ENCODE data around the gene GNAQ. TPM values are rescaled to one million over a fixed set of nuclear protein-coding genes. Genes with fewer than 3 reads are reported as not detected.

Gene GNAQ
- total and polyA plus RNA-seq, 2 experiments from 2014 or later: 25.7 to 47.9 TPM

GRCh38 chr9:77969083-77969482 is 62.5 kb downstream of the GNAQ start:
- Histone ChIP-seq H3K4me3 (no peak overlapping the region), H3K9me3 (ENCODE audit: low read depth) (no peaks in the 10 kb centered on the region), H4K20me1 (ENCODE audit: insufficient read depth, poor library complexity, severe bottlenecking) (peaks cover 36% of the 10 kb centered on the region), H3K4me2 (no peak overlapping the region), H3K27ac (no peak overlapping the region), H3K27me3 (no peaks in the 10 kb centered on the region), H2AFZ (no peak overlapping the region), H3K79me2 (peaks cover 99% of the 10 kb centered on the region), H3K36me3 (replicated peaks; ENCODE audit: insufficient read depth, low read depth) (no peaks in the 10 kb centered on the region), H3K4me1 (ENCODE audit: insufficient read depth) (no peaks in the 10 kb centered on the region), H3K9me2 (replicated peaks; ENCODE audit: insufficient read depth) (no peaks in the 10 kb centered on the region)
- no peak for TF ChIP-seq EZH2 (IDR thresholded peaks at IDR 0.05; ENCODE audit: borderline replicate concordance)
- TF ChIP-seq EZH2phosphoT487 (IDR thresholded peaks at IDR 0.05; ENCODE audit: low read depth, severe bottlenecking, unreplicated experiment): no peak
- 65% methylated on average over 4 of the region's 4 CpGs for WGBS (ENCODE audit: low lambda C conversion rate, missing lambda C conversion rate)
- no peak for DNase-seq (ENCODE audit: low spot score)

- TF ChIP-seq EZH2 (IDR thresholded peaks at IDR 0.05; ENCODE audit: borderline replicate concordance) (no peak), CTCF (IDR thresholded peaks at IDR 0.05; ENCODE audit: poor library complexity) (no peak), EZH2phosphoT487 (IDR thresholded peaks at IDR 0.05; ENCODE audit: low read depth, severe bottlenecking, unreplicated experiment) (no peak)
- Histone ChIP-seq H3K4me1 (ENCODE audit: insufficient read depth) (no peaks in the 10 kb centered on the region), H3K27me3 (no peaks in the 10 kb centered on the region), H3K4me3 (no peak overlapping the region), H4K20me1 (ENCODE audit: insufficient read depth, poor library complexity, severe bottlenecking) (peaks cover 33% of the 10 kb centered on the region), H3K9me2 (replicated peaks; ENCODE audit: insufficient read depth) (no peaks in the 10 kb centered on the region), H3K4me2 (no peak overlapping the region), H3K79me2 (peaks cover 99% of the 10 kb centered on the region), H3K9me3 (ENCODE audit: low read depth) (no peaks in the 10 kb centered on the region), H3K27ac (no peak overlapping the region), H2AFZ (no peak overlapping the region), H3K36me3 (replicated peaks; ENCODE audit: insufficient read depth, low read depth) (no peaks in the 10 kb centered on the region)
- 91% methylated on average over 3 of the region's 3 CpGs for WGBS (ENCODE audit: low lambda C conversion rate, missing lambda C conversion rate)
- no peak for DNase-seq (ENCODE audit: low spot score)
These were observed 63.1 kb downstream of the GNAQ start for GRCh38 chr9:77968506-77968905.

- no peak for DNase-seq (ENCODE audit: low spot score)
- TF ChIP-seq EZH2 (IDR thresholded peaks at IDR 0.05; ENCODE audit: borderline replicate concordance): no peak
- TF ChIP-seq EZH2phosphoT487 (IDR thresholded peaks at IDR 0.05; ENCODE audit: low read depth, severe bottlenecking, unreplicated experiment): no peak
- TF ChIP-seq CTCF (IDR thresholded peaks at IDR 0.05; ENCODE audit: poor library complexity): no peak
- Histone ChIP-seq H3K9me2 (replicated peaks; ENCODE audit: insufficient read depth) (no peaks in the 10 kb centered on the region), H3K9me3 (ENCODE audit: low read depth) (no peaks in the 10 kb centered on the region), H3K4me3 (no peak overlapping the region), H3K27me3 (no peaks in the 10 kb centered on the region), H3K4me1 (ENCODE audit: insufficient read depth) (peaks cover under 1% of the 10 kb centered on the region), H2AFZ (no peak overlapping the region), H4K20me1 (ENCODE audit: insufficient read depth, poor library complexity, severe bottlenecking) (peaks cover 38% of the 10 kb centered on the region), H3K36me3 (replicated peaks; ENCODE audit: insufficient read depth, low read depth) (no peaks in the 10 kb centered on the region), H3K79me2 (peaks cover 99% of the 10 kb centered on the region), H3K27ac (no peak overlapping the region), H3K4me2 (no peak overlapping the region)
- WGBS (ENCODE audit: low lambda C conversion rate, missing lambda C conversion rate): 96% methylated on average over 8 of the region's 8 CpGs
These were observed 64.9 kb downstream of the GNAQ start for GRCh38 chr9:77966718-77967117.

GRCh38 chr9:77965445-77966123 is 66.0 kb downstream of the GNAQ start:
- peaks cover 48% of the 10 kb centered on the region for H4K20me1 ChIP-seq (ENCODE audit: insufficient read depth, poor library complexity, severe bottlenecking)
- 75% methylated on average over 6 of the region's 6 CpGs for WGBS (ENCODE audit: low lambda C conversion rate, missing lambda C conversion rate)
- H3K27me3 ChIP-seq: no peaks in the 10 kb centered on the region
- H3K4me1 ChIP-seq (ENCODE audit: insufficient read depth): peaks cover 7% of the 10 kb centered on the region
- no peak for DNase-seq (ENCODE audit: low spot score)
- no peak overlapping the region for H3K4me2 ChIP-seq
- H3K27ac ChIP-seq: no peak overlapping the region
- peaks cover 99% of the 10 kb centered on the region for H3K79me2 ChIP-seq
- H3K36me3 ChIP-seq (replicated peaks; ENCODE audit: insufficient read depth, low read depth): no peaks in the 10 kb centered on the region
- H3K9me3 ChIP-seq (ENCODE audit: low read depth): no peaks in the 10 kb centered on the region
- no peaks in the 10 kb centered on the region for H3K9me2 ChIP-seq (replicated peaks; ENCODE audit: insufficient read depth)
- no peak overlapping the region for H2AFZ ChIP-seq
- no peak for TF ChIP-seq CTCF (IDR thresholded peaks at IDR 0.05; ENCODE audit: poor library complexity)
- TF ChIP-seq EZH2 (IDR thresholded peaks at IDR 0.05; ENCODE audit: borderline replicate concordance): no peak
- TF ChIP-seq EZH2phosphoT487 (IDR thresholded peaks at IDR 0.05; ENCODE audit: low read depth, severe bottlenecking, unreplicated experiment): no peak
- no peak overlapping the region for H3K4me3 ChIP-seq
